ENCODE measurements around the gene CNTFR. TPM values are rescaled to one million over a fixed set of nuclear protein-coding genes. Genes with fewer than 3 reads are reported as not detected.
A peak's percentile ranks its signal among the peaks of the same experiment; 100 is the strongest.
"Not testable (repeated sequence)": the region's sequence is repeated elsewhere in the genome, so short reads cannot be mapped to it uniquely, and the experiment has no call there.

The CNTFR gene
- total RNA-seq (ENCODE audit: unreplicated experiment) = 3.1 TPM
- long read RNA-seq = 0 reads

- peaks cover 14% of the 10 kb centered on the region for H3K36me3 Mint-ChIP-seq (ENCODE audit: low read depth, unreplicated experiment)
- peaks cover 17% of the 10 kb centered on the region for H3K4me1 Mint-ChIP-seq (ENCODE audit: unreplicated experiment)
- H3K4me3 Mint-ChIP-seq (ENCODE audit: unreplicated experiment) = peak within 1 kb of the TSS; percentile 65
- H3K27ac Mint-ChIP-seq (ENCODE audit: unreplicated experiment) = no peak within 1 kb of the TSS
- H3K27me3 Mint-ChIP-seq (ENCODE audit: unreplicated experiment) = peaks cover 43% of the 10 kb centered on the region
- H3K9me3 Mint-ChIP-seq (ENCODE audit: unreplicated experiment) = no peaks in the 10 kb centered on the region
- peak; percentile 40 for DNase-seq (ENCODE audit: low spot score)
- no peak for TF ChIP-seq CTCF (IDR thresholded peaks at IDR 0.05; ENCODE audit: unreplicated experiment)
These were observed at the start of gene CNTFR for GRCh38 chr9:34589636-34590380. TSS of gene CNTFR (minus strand) at chr9:34589724. CDS start at chr9:34568981, 20,743 bp downstream.

GRCh38 chr9:34639322-34639721 is 49.8 kb upstream of the CNTFR start:
- H3K9me3 Mint-ChIP-seq (ENCODE audit: unreplicated experiment); H3K27ac Mint-ChIP-seq (ENCODE audit: unreplicated experiment): not testable (repeated sequence)

GRCh38 chr9:34638138-34638445 is 48.6 kb upstream of the CNTFR start:
- H3K27ac Mint-ChIP-seq (ENCODE audit: unreplicated experiment) = no peak overlapping the region
- H3K9me3 Mint-ChIP-seq (ENCODE audit: unreplicated experiment) = no peaks in the 10 kb centered on the region
- DNase-seq (ENCODE audit: low spot score) = no peak
- H3K27me3 Mint-ChIP-seq (ENCODE audit: unreplicated experiment) = peaks cover 7% of the 10 kb centered on the region
- TF ChIP-seq CTCF (IDR thresholded peaks at IDR 0.05; ENCODE audit: unreplicated experiment) = no peak
- H3K36me3 Mint-ChIP-seq (ENCODE audit: low read depth, unreplicated experiment) = peaks cover 6% of the 10 kb centered on the region
- peaks cover 11% of the 10 kb centered on the region for H3K4me1 Mint-ChIP-seq (ENCODE audit: unreplicated experiment)
- H3K4me3 Mint-ChIP-seq (ENCODE audit: unreplicated experiment) = peak overlapping the region; percentile 31

More at GRCh38 chr9:34639322-34639721, 49.8 kb upstream of the CNTFR start:
- not testable (repeated sequence) for H3K4me3 Mint-ChIP-seq (ENCODE audit: unreplicated experiment); H3K27me3 Mint-ChIP-seq (ENCODE audit: unreplicated experiment); DNase-seq (ENCODE audit: low spot score); H3K36me3 Mint-ChIP-seq (ENCODE audit: low read depth, unreplicated experiment)
- H3K4me1 Mint-ChIP-seq (ENCODE audit: unreplicated experiment) = peaks cover 11% of the 10 kb centered on the region

- Mint-ChIP-seq H3K9me3 (ENCODE audit: unreplicated experiment) (no peaks in the 10 kb centered on the region), H3K36me3 (ENCODE audit: low read depth, unreplicated experiment) (peaks cover 6% of the 10 kb centered on the region), H3K4me3 (ENCODE audit: unreplicated experiment) (peak within 1 kb of the TSS; percentile 85), H3K27me3 (ENCODE audit: unreplicated experiment) (peaks cover 9% of the 10 kb centered on the region), H3K27ac (ENCODE audit: unreplicated experiment) (no peak within 1 kb of the TSS), H3K4me1 (ENCODE audit: unreplicated experiment) (peaks cover 11% of the 10 kb centered on the region)
- no peak for TF ChIP-seq CTCF (IDR thresholded peaks at IDR 0.05; ENCODE audit: unreplicated experiment)
- DNase-seq (ENCODE audit: low spot score) = peak; percentile 89
These were observed 48.0 kb upstream of the CNTFR start, which contains the start of gene SIGMAR1 for GRCh38 chr9:34637356-34638137. TSS of gene SIGMAR1 (minus strand) at chr9:34637787. CDS start at chr9:34637697, 90 bp downstream.

- peak overlapping the region; percentile 85 for H3K4me3 Mint-ChIP-seq (ENCODE audit: unreplicated experiment)
- no peak for TF ChIP-seq CTCF (IDR thresholded peaks at IDR 0.05; ENCODE audit: unreplicated experiment)
- peaks cover 11% of the 10 kb centered on the region for H3K4me1 Mint-ChIP-seq (ENCODE audit: unreplicated experiment)
- H3K27me3 Mint-ChIP-seq (ENCODE audit: unreplicated experiment) = peaks cover 9% of the 10 kb centered on the region
- no peaks in the 10 kb centered on the region for H3K9me3 Mint-ChIP-seq (ENCODE audit: unreplicated experiment)
- no peak overlapping the region for H3K27ac Mint-ChIP-seq (ENCODE audit: unreplicated experiment)
- H3K36me3 Mint-ChIP-seq (ENCODE audit: low read depth, unreplicated experiment) = peaks cover 6% of the 10 kb centered on the region
- DNase-seq (ENCODE audit: low spot score) = no peak
These were observed 47.3 kb upstream of the CNTFR start for GRCh38 chr9:34636791-34637355.
